Measurements from ENCODE around the gene FGF18.

FGF18 gene

GRCh38 chr5:171387970-171388815 is 31.3 kb upstream of the FGF18 start:
- no peaks in the 10 kb centered on the region for H3K9me3 ChIP-seq (ENCODE audit: insufficient read depth, low read length)
- H3K27me3 ChIP-seq (ENCODE audit: low read length), result no peaks in the 10 kb centered on the region
- no peak overlapping the region for H2AFZ ChIP-seq (ENCODE audit: low read depth, low read length, severe bottlenecking)
- peak overlapping the region; percentile 81 for H3K4me2 ChIP-seq (ENCODE audit: low read depth, low read length, poor library complexity, severe bottlenecking)
- H3K27ac ChIP-seq (ENCODE audit: low read depth, low read length), result peak overlapping the region; percentile 72
- peaks cover 46% of the 10 kb centered on the region for H4K20me1 ChIP-seq (ENCODE audit: low read depth, low read length)
- no peaks in the 10 kb centered on the region for H3K9me2 ChIP-seq (replicated peaks; ENCODE audit: insufficient read depth, low read length)
- TF ChIP-seq CTCF (IDR thresholded peaks at IDR 0.05; ENCODE audit: insufficient read depth, low read length, poor library complexity, severe bottlenecking) (no peak), EZH2phosphoT487 (conservative IDR thresholded peaks at IDR 0.05; ENCODE audit: low read length) (no peak)
- peak overlapping the region; percentile 63 for H3K4me3 ChIP-seq (ENCODE audit: insufficient read depth, low read length, poor library complexity, severe bottlenecking)
- H3F3A ChIP-seq (ENCODE audit: insufficient read depth), result peaks cover 33% of the 10 kb centered on the region; the same call in 1 of the 2 replicates
- H3K79me2 ChIP-seq (ENCODE audit: insufficient read depth, low read length), result peaks cover 55% of the 10 kb centered on the region
- H3K36me3 ChIP-seq (ENCODE audit: low read length), result peaks cover 37% of the 10 kb centered on the region
- H3K9ac ChIP-seq (ENCODE audit: low read length), result peak overlapping the region; percentile 84

GRCh38 chr5:171388816-171389168 is 30.7 kb upstream of the FGF18 start:
- Histone ChIP-seq H3K9ac (ENCODE audit: low read length) (peak overlapping the region; percentile 84), H3K4me3 (ENCODE audit: insufficient read depth, low read length, poor library complexity, severe bottlenecking) (peak overlapping the region; percentile 63), H3K9me3 (ENCODE audit: insufficient read depth, low read length) (no peaks in the 10 kb centered on the region), H4K20me1 (ENCODE audit: low read depth, low read length) (peaks cover 52% of the 10 kb centered on the region), H3K79me2 (ENCODE audit: insufficient read depth, low read length) (peaks cover 61% of the 10 kb centered on the region), H3K9me2 (replicated peaks; ENCODE audit: insufficient read depth, low read length) (no peaks in the 10 kb centered on the region), H3F3A (ENCODE audit: insufficient read depth) (peaks cover 33% of the 10 kb centered on the region; the same call in 1 of the 2 replicates), H3K36me3 (ENCODE audit: low read length) (peaks cover 43% of the 10 kb centered on the region), H3K27me3 (ENCODE audit: low read length) (no peaks in the 10 kb centered on the region), H3K27ac (ENCODE audit: low read depth, low read length) (peak overlapping the region; percentile 72), H2AFZ (ENCODE audit: low read depth, low read length, severe bottlenecking) (no peak overlapping the region), H3K4me2 (ENCODE audit: low read depth, low read length, poor library complexity, severe bottlenecking) (peak overlapping the region; percentile 81)
- TF ChIP-seq EZH2phosphoT487 (conservative IDR thresholded peaks at IDR 0.05; ENCODE audit: low read length) (no peak), CTCF (IDR thresholded peaks at IDR 0.05; ENCODE audit: insufficient read depth, low read length, poor library complexity, severe bottlenecking) (no peak)

- Histone ChIP-seq H3K27ac (ENCODE audit: low read depth, low read length) (no peak overlapping the region), H3K4me3 (ENCODE audit: insufficient read depth, low read length, poor library complexity, severe bottlenecking) (peak overlapping the region; percentile 63), H4K20me1 (ENCODE audit: low read depth, low read length) (peaks cover 72% of the 10 kb centered on the region), H3F3A (ENCODE audit: insufficient read depth) (peaks cover 33% of the 10 kb centered on the region; the same call in 1 of the 2 replicates), H3K9me3 (ENCODE audit: insufficient read depth, low read length) (no peaks in the 10 kb centered on the region), H3K4me2 (ENCODE audit: low read depth, low read length, poor library complexity, severe bottlenecking) (peak overlapping the region; percentile 81), H3K9ac (ENCODE audit: low read length) (peak overlapping the region; percentile 84), H3K27me3 (ENCODE audit: low read length) (no peaks in the 10 kb centered on the region), H2AFZ (ENCODE audit: low read depth, low read length, severe bottlenecking) (no peak overlapping the region), H3K9me2 (replicated peaks; ENCODE audit: insufficient read depth, low read length) (no peaks in the 10 kb centered on the region), H3K36me3 (ENCODE audit: low read length) (peaks cover 57% of the 10 kb centered on the region), H3K79me2 (ENCODE audit: insufficient read depth, low read length) (peaks cover 84% of the 10 kb centered on the region)
- TF ChIP-seq EZH2phosphoT487 (conservative IDR thresholded peaks at IDR 0.05; ENCODE audit: low read length), result no peak
- no peak for TF ChIP-seq CTCF (IDR thresholded peaks at IDR 0.05; ENCODE audit: insufficient read depth, low read length, poor library complexity, severe bottlenecking)
Measured at GRCh38 chr5:171390883-171391677, 28.4 kb upstream of the FGF18 start.

All from SU-DHL-6 (cell line).